ENCODE measurements around the gene HPCA.

The HPCA gene

GRCh38 chr1:32889731-32890278 lies 3.5 kb downstream of the HPCA start:
- DNase-seq (no peak), ATAC-seq (no peak)

- ATAC-seq (no peak), DNase-seq (no peak)
These were observed 4.4 kb downstream of the HPCA start for GRCh38 chr1:32890516-32891240.

- no peak for DNase-seq
- no peak for ATAC-seq
These were observed 4.9 kb downstream of the HPCA start for GRCh38 chr1:32891241-32891570.

- ATAC-seq (no peak), DNase-seq (no peak)
These were observed 5.3 kb downstream of the HPCA start for GRCh38 chr1:32891630-32892029.

GRCh38 chr1:32892368-32893197 lies 6.3 kb downstream of the HPCA start:
- peak; percentile 70 for ATAC-seq
- DNase-seq: peak; percentile 78

- ATAC-seq (no peak), DNase-seq (peak; percentile 27)
These were observed 7.1 kb downstream of the HPCA start for GRCh38 chr1:32893198-32894018.

- no peak for DNase-seq
- no peak for ATAC-seq
These were observed 7.8 kb downstream of the HPCA start for GRCh38 chr1:32894019-32894600.

- no peak for ATAC-seq
- no peak for DNase-seq
These were observed 8.4 kb downstream of the HPCA start for GRCh38 chr1:32894681-32895080.

GRCh38 chr1:32895325-32896215 lies 9.3 kb downstream of the HPCA start:
- ATAC-seq (no peak), DNase-seq (no peak)

- DNase-seq (no peak), ATAC-seq (no peak)
These were observed 10.2 kb downstream of the HPCA start for GRCh38 chr1:32896451-32896850.

- ATAC-seq (no peak), DNase-seq (no peak)
These were observed 11.1 kb downstream of the HPCA start for GRCh38 chr1:32897082-32898049.

GRCh38 chr1:32898056-32898455 lies 11.8 kb downstream of the HPCA start:
- ATAC-seq (no peak), DNase-seq (no peak)

GRCh38 chr1:32898958-32899357 lies 12.7 kb downstream of the HPCA start:
- ATAC-seq (no peak), DNase-seq (no peak)

- DNase-seq (no peak), ATAC-seq (no peak)
These were observed 13.4 kb downstream of the HPCA start for GRCh38 chr1:32899586-32900296.

- DNase-seq: no peak
- no peak for ATAC-seq
These were observed 14.2 kb downstream of the HPCA start for GRCh38 chr1:32900371-32900955.

- DNase-seq: peak; percentile 33
- ATAC-seq: peak; percentile 57
These were observed 14.9 kb downstream of the HPCA start, which contains the start of gene TMEM54 for GRCh38 chr1:32900956-32901822. Gene TMEM54, minus strand, starts transcription at chr1:32901389. Its CDS starts 151 bp downstream, at chr1:32901238.

- ATAC-seq: no peak
- no peak for DNase-seq
These were observed 15.7 kb downstream of the HPCA start for GRCh38 chr1:32901823-32902534.

Measured in stimulated activated naive CD8-positive, alpha-beta T cell treated with anti-CD3 and anti-CD28 coated beads, Interleukin-15, Interleukin-2, amounts not matched to agents 100 U/mL and 50 U/mL, for 24 hours (primary cell).